Frontal cortex (tissue), 4 donors: ENCODE results near the gene WDR86. TPM values are rescaled to one million over a fixed set of nuclear protein-coding genes. Genes with fewer than 3 reads are reported as not detected.

Experiments
- DNase-seq, 2 donors: peaks; one replicate each; pipeline ENCODE4 v3.0.0; 2012; ENCODE audit warnings: low spot score in 2 of 2
- FAIRE-seq: peaks from 2 replicates; lab custom pipeline; 2012; peaks lifted over from hg19 to GRCh38; lab: Jason Lieb, UNC
- total RNA-seq: library from RNA; depleted of rRNA; stranded (reverse); fragments of >200 nt; gene quantifications from one replicate; pipeline ENCODE4 v1.2.3, GENCODE V29; 2014
- donor health status: control.
- donor health status: control.
- donor health status: control.

The WDR86 gene
- total RNA-seq, 1 donor from 2014 or later, result 49.7 TPM

GRCh38 chr7:151429560-151430331, 19.9 kb upstream of the WDR86 start:
- FAIRE-seq (no peak), DNase-seq (no peak)

GRCh38 chr7:151429237-151429559, 19.4 kb upstream of the WDR86 start:
- DNase-seq, result no peak

GRCh38 chr7:151428378-151429236, 18.8 kb upstream of the WDR86 start:
- no peak for DNase-seq

More at GRCh38 chr7:151429237-151429559, 19.4 kb upstream of the WDR86 start:
- no peak for FAIRE-seq

GRCh38 chr7:151427705-151428377, 18.0 kb upstream of the WDR86 start:
- DNase-seq (no peak), FAIRE-seq (no peak)

More at GRCh38 chr7:151428378-151429236, 18.8 kb upstream of the WDR86 start:
- FAIRE-seq, result no peak

- no peak for DNase-seq
- FAIRE-seq, result no peak
Measured at GRCh38 chr7:151426904-151427704, 17.3 kb upstream of the WDR86 start.

- FAIRE-seq, result no peak
- DNase-seq, result peak in 1 of 2 donors; percentile 58
Measured at GRCh38 chr7:151426441-151426903, 16.6 kb upstream of the WDR86 start.

- no peak for DNase-seq
- no peak for FAIRE-seq
Measured at GRCh38 chr7:151425670-151426440, 16.0 kb upstream of the WDR86 start.

GRCh38 chr7:151424799-151425198, 15.0 kb upstream of the WDR86 start:
- FAIRE-seq (no peak), DNase-seq (no peak)

- no peak for DNase-seq
- FAIRE-seq, result no peak
Measured at GRCh38 chr7:151423936-151424335, 14.1 kb upstream of the WDR86 start.

GRCh38 chr7:151423226-151423625, 13.4 kb upstream of the WDR86 start:
- FAIRE-seq (no peak), DNase-seq (no peak)

- FAIRE-seq (no peak), DNase-seq (no peak)
Measured at GRCh38 chr7:151422212-151422611, 12.4 kb upstream of the WDR86 start.

- no peak for DNase-seq
- no peak for FAIRE-seq
Measured at GRCh38 chr7:151420144-151420543, 10.3 kb upstream of the WDR86 start.

- no peak for FAIRE-seq
Measured at GRCh38 chr7:151416941-151417315, 7.1 kb upstream of the WDR86 start.

GRCh38 chr7:151416112-151416940, 6.5 kb upstream of the WDR86 start:
- DNase-seq, result no peak
- no peak for FAIRE-seq

More at GRCh38 chr7:151416941-151417315, 7.1 kb upstream of the WDR86 start:
- no peak for DNase-seq

GRCh38 chr7:151415375-151416105, 5.7 kb upstream of the WDR86 start:
- no peak for DNase-seq
- FAIRE-seq, result no peak

GRCh38 chr7:151413241-151413640, 3.4 kb upstream of the WDR86 start:
- no peak for FAIRE-seq
- no peak for DNase-seq

- DNase-seq (no peak), FAIRE-seq (no peak)
Measured at GRCh38 chr7:151412318-151412717, 2.5 kb upstream of the WDR86 start.
